HEK293T (cell line): ENCODE data around the gene ARHGEF35.

Source experiments
- BHLHE40 ChIP-seq: fragments of 450-650 bp; IDR thresholded peaks from 2 replicates; pipeline ENCODE4 v1.6.1; 2016; ENCODE audit warnings: mild to moderate bottlenecking, moderate library complexity, borderline replicate concordance
- FOXK2 ChIP-seq: fragments of 450-650 bp; IDR thresholded peaks from 2 replicates; pipeline ENCODE4 v1.6.1; 2016; ENCODE audit warnings: mild to moderate bottlenecking
- FOXM1 ChIP-seq: fragments of 450-650 bp; IDR thresholded peaks from 2 replicates; pipeline ENCODE4 v1.6.1; 2017; ENCODE audit warnings: mild to moderate bottlenecking, borderline replicate concordance
- SP1 ChIP-seq: fragments of 450-650 bp; IDR thresholded peaks from 2 replicates; pipeline ENCODE4 v1.6.1; 2017
- SUZ12 ChIP-seq: fragments of 450-650 bp; IDR thresholded peaks from 2 replicates; pipeline ENCODE4 v1.6.1; 2016; ENCODE audit warnings: mild to moderate bottlenecking
- TARDBP ChIP-seq: fragments of 450-650 bp; IDR thresholded peaks from 2 replicates; pipeline ENCODE4 v1.6.1; 2016
- ZNF384 ChIP-seq: fragments of 450-650 bp; IDR thresholded peaks from 2 replicates; pipeline ENCODE4 v1.6.1; 2016
- TF ChIP-seq, protein P1 (sequence below): fragments of 450-650 bp; IDR thresholded peaks from 2 replicates; pipeline ENCODE4 v1.6.1; 2016

DNA sequence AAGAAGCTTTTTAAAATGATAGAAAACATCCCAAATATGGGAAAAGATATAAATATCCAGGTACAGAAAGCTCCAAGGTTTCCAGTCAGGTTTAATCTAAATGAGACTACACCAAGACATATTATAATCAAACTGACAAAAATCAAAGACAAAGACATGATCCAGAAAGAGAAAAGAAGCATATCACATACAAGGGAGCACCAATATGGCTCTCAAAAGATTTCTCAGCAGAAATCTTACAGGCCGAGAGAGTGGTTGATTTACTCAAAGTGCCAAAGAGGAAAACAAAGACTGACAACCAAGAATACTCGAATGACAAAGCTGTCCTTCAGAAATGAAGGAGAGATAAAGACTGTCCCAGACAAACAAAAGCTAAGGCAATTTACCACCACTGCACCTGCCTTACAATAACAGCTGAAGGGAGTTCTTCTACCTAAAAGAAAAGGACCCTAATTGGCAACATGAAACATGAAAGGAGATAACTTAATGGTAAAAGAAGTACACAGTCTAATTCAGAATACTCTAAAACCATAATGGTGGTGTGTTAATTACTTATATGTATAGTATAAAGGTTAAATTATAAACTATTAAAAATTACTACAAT lies 47.3 kb downstream of the ARHGEF35 start:
- TF ChIP-seq FOXM1 (no peak), TARDBP (no peak), BHLHE40 (no peak), FOXK2 (no peak), ZNF384 (no peak), SUZ12 (no peak), SP1 (no peak)
- TF ChIP-seq, protein P1, sequence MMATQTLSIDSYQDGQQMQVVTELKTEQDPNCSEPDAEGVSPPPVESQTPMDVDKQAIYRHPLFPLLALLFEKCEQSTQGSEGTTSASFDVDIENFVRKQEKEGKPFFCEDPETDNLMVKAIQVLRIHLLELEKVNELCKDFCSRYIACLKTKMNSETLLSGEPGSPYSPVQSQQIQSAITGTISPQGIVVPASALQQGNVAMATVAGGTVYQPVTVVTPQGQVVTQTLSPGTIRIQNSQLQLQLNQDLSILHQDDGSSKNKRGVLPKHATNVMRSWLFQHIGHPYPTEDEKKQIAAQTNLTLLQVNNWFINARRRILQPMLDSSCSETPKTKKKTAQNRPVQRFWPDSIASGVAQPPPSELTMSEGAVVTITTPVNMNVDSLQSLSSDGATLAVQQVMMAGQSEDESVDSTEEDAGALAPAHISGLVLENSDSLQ, result no peak
